SU-DHL-6 (cell line): ENCODE data around the gene STK35.

Experiments used
- EZH2phosphoT487 ChIP-seq: fragments of 200-600 bp; sonication (generic), shearing (Covaris generic); conservative IDR thresholded peaks from 2 replicates; pipeline ENCODE4 v1.6.1; 2018; ENCODE audit warnings: mild to moderate bottlenecking, antibody characterized with exemption, low read length, moderate library complexity, mixed read lengths
- TF ChIP-seq, protein P1 (sequence below): fragments of 200-600 bp; sonication (generic); IDR thresholded peaks from one replicate; pipeline ENCODE4 v1.5.1; 2017; ENCODE audit warnings: antibody characterized with exemption, mild to moderate bottlenecking, low read length, moderate library complexity; ENCODE audit not compliant: insufficient read depth, poor library complexity, severe bottlenecking

DNA sequence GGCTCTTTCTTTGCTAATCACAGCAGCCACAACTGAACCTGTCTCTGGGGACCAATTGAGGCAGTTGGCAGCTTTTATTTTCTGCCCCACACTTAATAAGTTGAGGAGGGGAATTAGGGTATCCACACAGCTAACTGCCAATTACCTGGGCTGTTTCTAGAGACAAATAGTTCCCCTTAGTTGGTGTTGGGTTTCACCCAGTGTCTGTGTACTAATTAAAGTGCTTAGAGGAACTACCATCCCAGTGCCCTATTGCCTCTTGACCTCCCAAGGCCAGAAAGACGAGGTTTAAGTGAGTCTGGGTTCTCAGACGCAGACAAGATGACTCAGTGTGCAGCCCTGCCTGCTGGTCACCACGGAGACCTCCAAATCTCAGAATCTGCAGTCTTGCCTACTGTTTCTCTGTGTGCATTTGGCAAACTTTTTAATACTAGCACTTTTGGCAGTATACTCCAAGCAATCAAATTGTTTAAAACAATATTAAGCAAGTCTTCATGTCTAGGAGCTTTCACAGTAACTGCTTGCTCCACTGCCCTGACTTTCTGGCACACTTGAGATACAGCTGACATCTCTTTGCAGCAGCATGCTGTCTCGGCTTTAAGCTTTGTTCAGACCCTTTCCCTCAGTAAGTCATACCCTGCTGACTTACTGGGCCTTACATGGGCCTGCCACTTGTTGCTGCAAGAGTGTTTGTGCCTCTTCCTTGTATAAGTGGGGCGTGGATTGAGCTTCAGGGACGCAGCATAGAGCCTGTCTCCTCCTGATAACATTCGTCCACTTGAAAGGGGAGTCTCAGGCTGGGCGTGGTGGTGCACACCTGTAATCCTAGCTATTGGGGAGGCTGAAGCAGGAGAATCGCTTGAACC, 31.9 kb downstream of the STK35 start:
- no peak for TF ChIP-seq EZH2phosphoT487
- TF ChIP-seq, protein P1, sequence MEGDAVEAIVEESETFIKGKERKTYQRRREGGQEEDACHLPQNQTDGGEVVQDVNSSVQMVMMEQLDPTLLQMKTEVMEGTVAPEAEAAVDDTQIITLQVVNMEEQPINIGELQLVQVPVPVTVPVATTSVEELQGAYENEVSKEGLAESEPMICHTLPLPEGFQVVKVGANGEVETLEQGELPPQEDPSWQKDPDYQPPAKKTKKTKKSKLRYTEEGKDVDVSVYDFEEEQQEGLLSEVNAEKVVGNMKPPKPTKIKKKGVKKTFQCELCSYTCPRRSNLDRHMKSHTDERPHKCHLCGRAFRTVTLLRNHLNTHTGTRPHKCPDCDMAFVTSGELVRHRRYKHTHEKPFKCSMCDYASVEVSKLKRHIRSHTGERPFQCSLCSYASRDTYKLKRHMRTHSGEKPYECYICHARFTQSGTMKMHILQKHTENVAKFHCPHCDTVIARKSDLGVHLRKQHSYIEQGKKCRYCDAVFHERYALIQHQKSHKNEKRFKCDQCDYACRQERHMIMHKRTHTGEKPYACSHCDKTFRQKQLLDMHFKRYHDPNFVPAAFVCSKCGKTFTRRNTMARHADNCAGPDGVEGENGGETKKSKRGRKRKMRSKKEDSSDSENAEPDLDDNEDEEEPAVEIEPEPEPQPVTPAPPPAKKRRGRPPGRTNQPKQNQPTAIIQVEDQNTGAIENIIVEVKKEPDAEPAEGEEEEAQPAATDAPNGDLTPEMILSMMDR, result no peak
